ENCODE results near the gene ATG4A.

Gene ATG4A

GRCh38 chrX:108178143-108178498 lies 86.5 kb downstream of the ATG4A start:
- TF ChIP-seq MAX (IDR thresholded peaks at IDR 0.05; ENCODE audit: low read depth, low read length) (no peak), POLR2A (IDR thresholded peaks at IDR 0.05; ENCODE audit: extremely low read depth, insufficient read length) (no peak), MYC (IDR thresholded peaks at IDR 0.05; ENCODE audit: low read depth, low read length) (no peak), CTCF (IDR thresholded peaks at IDR 0.05; ENCODE audit: low read depth, low read length) (no peak)
- DNase-seq (ENCODE audit: low read depth): no peak
- no peak overlapping the region for H3K4me3 ChIP-seq (ENCODE audit: low read depth, low read length)

GRCh38 chrX:108186811-108187210 lies 95.2 kb downstream of the ATG4A start:
- TF ChIP-seq MYC (IDR thresholded peaks at IDR 0.05; ENCODE audit: low read depth, low read length) (no peak), CTCF (IDR thresholded peaks at IDR 0.05; ENCODE audit: low read depth, low read length) (no peak), MAX (IDR thresholded peaks at IDR 0.05; ENCODE audit: low read depth, low read length) (no peak), POLR2A (IDR thresholded peaks at IDR 0.05; ENCODE audit: extremely low read depth, insufficient read length) (no peak)
- H3K4me3 ChIP-seq (ENCODE audit: low read depth, low read length): no peak overlapping the region
- no peak for DNase-seq (ENCODE audit: low read depth)

GRCh38 chrX:108198420-108198819 lies 106.8 kb downstream of the ATG4A start:
- TF ChIP-seq CTCF (IDR thresholded peaks at IDR 0.05; ENCODE audit: low read depth, low read length): no peak
- TF ChIP-seq POLR2A (IDR thresholded peaks at IDR 0.05; ENCODE audit: extremely low read depth, insufficient read length): no peak
- no peak for TF ChIP-seq MAX (IDR thresholded peaks at IDR 0.05; ENCODE audit: low read depth, low read length)
- no peak for TF ChIP-seq MYC (IDR thresholded peaks at IDR 0.05; ENCODE audit: low read depth, low read length)
- DNase-seq (ENCODE audit: low read depth): no peak

GRCh38 chrX:108199041-108199440 lies 107.5 kb downstream of the ATG4A start:
- H3K4me3 ChIP-seq (ENCODE audit: low read depth, low read length): no peak overlapping the region
- TF ChIP-seq MYC (IDR thresholded peaks at IDR 0.05; ENCODE audit: low read depth, low read length) (no peak), MAX (IDR thresholded peaks at IDR 0.05; ENCODE audit: low read depth, low read length) (no peak), POLR2A (IDR thresholded peaks at IDR 0.05; ENCODE audit: extremely low read depth, insufficient read length) (no peak), CTCF (IDR thresholded peaks at IDR 0.05; ENCODE audit: low read depth, low read length) (no peak)
- DNase-seq (ENCODE audit: low read depth): no peak

More at GRCh38 chrX:108198420-108198819, 106.8 kb downstream of the ATG4A start:
- H3K4me3 ChIP-seq (ENCODE audit: low read depth, low read length): no peak overlapping the region

- DNase-seq (ENCODE audit: low read depth): peak; percentile 22
- H3K4me3 ChIP-seq (ENCODE audit: low read depth, low read length): no peak overlapping the region
- no peak for TF ChIP-seq MAX (IDR thresholded peaks at IDR 0.05; ENCODE audit: low read depth, low read length)
- TF ChIP-seq CTCF (IDR thresholded peaks at IDR 0.05; ENCODE audit: low read depth, low read length): peak; percentile 59
Observed at GRCh38 chrX:108199691-108200090, 108.1 kb downstream of the ATG4A start.

- DNase-seq (ENCODE audit: low read depth): no peak
- no peak for TF ChIP-seq POLR2A (IDR thresholded peaks at IDR 0.05; ENCODE audit: extremely low read depth, insufficient read length)
- no peak for TF ChIP-seq CTCF (IDR thresholded peaks at IDR 0.05; ENCODE audit: low read depth, low read length)
- no peak for TF ChIP-seq MYC (IDR thresholded peaks at IDR 0.05; ENCODE audit: low read depth, low read length)
- TF ChIP-seq MAX (IDR thresholded peaks at IDR 0.05; ENCODE audit: low read depth, low read length): no peak
- no peak overlapping the region for H3K4me3 ChIP-seq (ENCODE audit: low read depth, low read length)
Observed at GRCh38 chrX:108203540-108203939, 112.0 kb downstream of the ATG4A start.

Data from NB4 (cell line).